IMR-90 (cell line): ENCODE measurements around the gene RCOR3.

ENCODE experiments used
- CHD1 ChIP-seq: IDR thresholded peaks from 2 replicates; pipeline ENCODE4 v1.6.1; 2012; ENCODE audit warnings: low read depth, low read length, improper control_type of control experiment
- NFE2L2 ChIP-seq: fragments of 150-350 bp; IDR thresholded peaks from 2 replicates; pipeline ENCODE4 v1.6.1; 2016; ENCODE audit warnings: low read depth, mild to moderate bottlenecking, low read length
- TF ChIP-seq, protein P1 (sequence below): conservative IDR thresholded peaks from 2 replicates; pipeline ENCODE4 v1.5.1; 2012; ENCODE audit warnings: mild to moderate bottlenecking, low read depth, low read length, improper control_type of control experiment

- TF ChIP-seq, protein P1, sequence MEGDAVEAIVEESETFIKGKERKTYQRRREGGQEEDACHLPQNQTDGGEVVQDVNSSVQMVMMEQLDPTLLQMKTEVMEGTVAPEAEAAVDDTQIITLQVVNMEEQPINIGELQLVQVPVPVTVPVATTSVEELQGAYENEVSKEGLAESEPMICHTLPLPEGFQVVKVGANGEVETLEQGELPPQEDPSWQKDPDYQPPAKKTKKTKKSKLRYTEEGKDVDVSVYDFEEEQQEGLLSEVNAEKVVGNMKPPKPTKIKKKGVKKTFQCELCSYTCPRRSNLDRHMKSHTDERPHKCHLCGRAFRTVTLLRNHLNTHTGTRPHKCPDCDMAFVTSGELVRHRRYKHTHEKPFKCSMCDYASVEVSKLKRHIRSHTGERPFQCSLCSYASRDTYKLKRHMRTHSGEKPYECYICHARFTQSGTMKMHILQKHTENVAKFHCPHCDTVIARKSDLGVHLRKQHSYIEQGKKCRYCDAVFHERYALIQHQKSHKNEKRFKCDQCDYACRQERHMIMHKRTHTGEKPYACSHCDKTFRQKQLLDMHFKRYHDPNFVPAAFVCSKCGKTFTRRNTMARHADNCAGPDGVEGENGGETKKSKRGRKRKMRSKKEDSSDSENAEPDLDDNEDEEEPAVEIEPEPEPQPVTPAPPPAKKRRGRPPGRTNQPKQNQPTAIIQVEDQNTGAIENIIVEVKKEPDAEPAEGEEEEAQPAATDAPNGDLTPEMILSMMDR, result no peak
- TF ChIP-seq CHD1 (no peak), NFE2L2 (no peak)
Observed at GRCh38 chr1:211282023-211282373, 22.8 kb downstream of the RCOR3 start.
